NOMO-1 treated with dmso at 0.1 percent for 144 hours (cell line): Measurements from ENCODE around the gene PISD.
"Not testable (repeated sequence)": the region's sequence is repeated elsewhere in the genome, so short reads cannot be mapped to it uniquely, and the experiment has no call there.

ENCODE experiments used
- DNase-seq: peaks from one replicate; lab custom pipeline; 2025; ENCODE audit not compliant: unreplicated experiment; lab: John Stamatoyannopoulos, UW

PISD gene

DNA sequence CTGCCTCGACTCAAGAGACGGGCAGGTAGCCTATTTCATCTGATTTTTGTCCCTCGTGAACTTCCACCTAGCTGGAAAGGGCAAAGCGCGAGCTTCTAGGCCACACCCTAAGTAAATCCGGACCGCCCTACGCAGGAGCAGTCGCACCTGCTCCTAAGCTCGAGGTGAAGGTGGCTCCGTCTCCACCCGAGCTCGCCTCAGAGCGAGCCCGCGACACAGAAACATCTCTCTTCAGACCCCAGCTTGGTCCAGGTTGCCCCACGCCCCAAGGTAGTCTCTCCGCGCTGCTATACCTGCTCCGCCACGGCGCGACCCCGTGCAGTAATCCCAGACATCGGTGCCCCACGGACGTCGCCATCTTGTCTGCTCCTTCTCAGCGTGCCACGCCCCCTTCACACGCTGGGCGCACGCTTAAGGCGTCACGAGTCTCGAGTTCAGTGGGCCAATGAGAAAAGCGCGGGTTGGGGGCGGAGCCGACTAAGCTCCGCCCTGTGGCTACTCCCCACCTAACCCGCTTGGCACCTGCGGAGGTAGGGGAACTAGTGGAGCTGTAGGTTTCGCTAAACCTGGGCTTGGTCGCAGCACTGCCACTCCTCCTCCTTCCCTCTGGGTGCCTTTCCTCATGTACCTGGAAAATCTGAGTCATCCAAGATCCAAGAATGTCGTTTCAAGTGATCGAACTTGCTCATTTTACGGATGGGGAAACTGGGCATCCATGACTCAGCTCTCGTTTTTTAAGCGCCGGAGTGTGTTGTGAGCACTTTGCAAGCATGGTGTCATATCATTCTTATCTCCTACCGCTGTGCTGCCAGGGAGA is at the start of gene PISD:
Gene PISD (minus strand): TSS at position 365 of the 817 bp plus-strand sequence. CDS start 7 bp downstream, at position 358.
- peak; percentile 90 for DNase-seq

DNA sequence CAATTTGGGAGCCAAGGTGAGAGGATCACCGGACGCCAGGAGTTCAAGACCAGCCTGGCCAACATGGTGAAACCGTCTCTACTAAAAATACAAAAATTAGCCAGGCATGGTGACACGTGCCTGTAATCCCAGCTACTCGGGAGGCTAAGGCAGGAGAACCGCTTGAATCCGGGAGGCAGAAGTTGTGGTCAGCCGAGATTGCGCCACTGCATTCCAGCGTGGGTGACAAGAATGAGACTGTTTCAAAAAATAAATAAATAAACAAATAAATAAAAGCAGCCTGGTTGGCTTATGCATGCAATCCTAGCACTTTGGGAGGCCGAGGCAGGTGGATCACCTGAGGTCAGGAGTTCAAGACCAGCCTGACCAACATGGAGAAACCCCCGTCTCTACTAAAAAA is 49.2 kb upstream of the PISD start:
- DNase-seq: not testable (repeated sequence)

DNA sequence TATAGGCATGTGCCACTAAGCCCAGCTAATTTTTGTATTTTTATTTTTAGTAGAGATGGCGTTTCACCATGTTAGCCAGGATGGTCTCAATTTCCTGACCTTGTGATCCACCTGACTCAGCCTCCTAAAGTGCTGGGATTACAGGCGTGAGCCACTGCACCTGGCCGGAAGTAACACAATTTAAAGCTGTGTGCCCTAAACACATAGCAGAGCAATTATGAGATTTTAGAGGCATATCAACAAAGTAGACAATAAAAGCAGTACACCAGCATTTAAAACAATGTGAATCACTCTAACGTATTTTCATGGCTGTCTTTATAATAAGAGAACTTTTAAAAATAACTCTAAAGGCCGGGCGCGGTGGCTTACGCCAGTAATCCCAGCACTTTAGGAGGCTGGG is 45.5 kb upstream of the PISD start:
- no peak for DNase-seq

DNA sequence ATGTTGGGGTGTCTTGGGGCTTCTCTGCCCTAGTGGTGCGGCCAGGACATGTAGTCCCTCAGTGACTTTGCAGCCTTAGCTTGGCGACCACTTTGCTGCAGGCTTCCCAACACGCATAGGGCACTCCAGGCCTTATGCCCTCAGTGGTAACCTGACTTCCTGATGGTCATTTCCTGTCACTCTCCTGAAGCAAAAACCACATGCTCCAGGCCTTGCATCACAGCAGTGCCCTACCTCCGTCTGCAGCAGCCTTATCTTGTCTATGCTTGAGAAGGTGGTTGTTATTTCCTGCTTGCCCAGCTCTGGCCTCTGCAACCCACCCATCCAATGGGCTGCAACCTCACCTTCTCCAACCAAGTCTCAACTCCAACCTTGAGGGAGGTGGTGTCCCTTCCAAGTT is 33.4 kb upstream of the PISD start:
- peak; percentile 30 for DNase-seq

DNA sequence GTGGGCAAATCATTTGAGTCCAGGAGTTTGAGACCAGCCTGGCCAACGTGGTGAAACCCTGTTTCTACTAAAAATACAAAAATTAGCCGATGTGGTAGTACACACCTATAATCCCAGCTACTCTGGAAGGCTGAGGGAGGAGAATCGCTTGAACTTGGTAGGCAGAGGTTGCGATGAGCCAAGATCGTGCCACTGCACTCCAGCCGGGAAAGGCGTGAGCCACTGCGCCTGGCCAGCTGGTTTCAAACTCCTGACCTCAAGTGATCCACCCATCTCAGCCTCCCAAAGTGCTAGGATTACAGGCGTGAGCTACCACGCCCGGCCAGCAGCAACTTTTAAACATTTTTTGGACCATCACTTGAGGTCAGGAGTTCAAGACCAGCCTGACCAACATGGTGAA is 32.0 kb upstream of the PISD start:
- not testable (repeated sequence) for DNase-seq

DNA sequence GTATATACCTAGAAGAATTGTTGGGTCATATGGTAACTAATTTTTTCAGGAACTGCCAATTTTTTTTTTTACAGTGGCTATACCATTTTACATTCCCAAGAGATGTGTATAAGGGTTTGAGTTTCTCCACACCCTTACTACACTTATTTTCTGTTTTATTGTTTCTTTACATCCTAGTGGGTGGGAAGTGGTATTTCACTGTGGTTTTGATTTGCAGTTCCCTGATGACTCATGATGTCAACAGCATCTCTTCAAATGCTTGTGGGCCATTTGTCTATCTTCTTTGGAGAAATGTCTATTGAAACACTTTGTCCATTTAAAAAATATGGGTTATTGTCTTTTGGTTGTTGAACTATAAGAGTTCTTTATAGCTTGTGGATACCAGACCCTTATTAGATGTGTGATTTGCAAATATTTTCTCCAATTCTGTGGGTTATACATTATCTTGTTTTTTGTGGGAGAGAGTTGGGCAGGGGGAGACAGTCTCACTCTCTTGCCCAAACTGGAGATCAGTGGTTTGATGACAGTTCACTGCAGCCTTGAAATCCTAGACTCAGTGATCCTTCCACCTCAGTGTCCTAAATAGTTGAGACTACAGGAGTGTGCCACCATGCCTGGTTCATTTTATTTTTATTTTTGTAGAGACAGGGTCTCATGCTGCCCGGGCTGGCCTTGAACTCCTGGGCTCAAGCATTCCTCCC is 30.3 kb upstream of the PISD start:
- peak; percentile 4 for DNase-seq

DNA sequence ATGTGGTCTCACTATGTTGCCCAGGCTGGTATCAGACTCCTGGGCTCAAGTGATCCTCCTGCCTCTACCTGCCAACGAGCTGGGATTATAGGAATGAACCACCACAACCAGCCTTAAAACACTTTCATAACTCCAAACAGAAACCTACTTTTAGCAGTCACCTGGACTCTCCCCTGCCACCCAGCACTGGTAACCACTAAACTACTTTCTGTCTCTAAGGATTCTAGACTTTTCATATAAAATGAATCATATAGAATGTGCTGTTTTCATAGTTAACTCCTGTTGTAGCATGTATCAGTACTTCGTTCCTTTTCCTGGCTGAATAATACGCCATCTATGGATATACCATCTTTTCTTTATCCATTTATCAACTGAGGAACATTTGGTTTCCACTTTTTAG is 29.4 kb upstream of the PISD start:
- no peak for DNase-seq

DNA sequence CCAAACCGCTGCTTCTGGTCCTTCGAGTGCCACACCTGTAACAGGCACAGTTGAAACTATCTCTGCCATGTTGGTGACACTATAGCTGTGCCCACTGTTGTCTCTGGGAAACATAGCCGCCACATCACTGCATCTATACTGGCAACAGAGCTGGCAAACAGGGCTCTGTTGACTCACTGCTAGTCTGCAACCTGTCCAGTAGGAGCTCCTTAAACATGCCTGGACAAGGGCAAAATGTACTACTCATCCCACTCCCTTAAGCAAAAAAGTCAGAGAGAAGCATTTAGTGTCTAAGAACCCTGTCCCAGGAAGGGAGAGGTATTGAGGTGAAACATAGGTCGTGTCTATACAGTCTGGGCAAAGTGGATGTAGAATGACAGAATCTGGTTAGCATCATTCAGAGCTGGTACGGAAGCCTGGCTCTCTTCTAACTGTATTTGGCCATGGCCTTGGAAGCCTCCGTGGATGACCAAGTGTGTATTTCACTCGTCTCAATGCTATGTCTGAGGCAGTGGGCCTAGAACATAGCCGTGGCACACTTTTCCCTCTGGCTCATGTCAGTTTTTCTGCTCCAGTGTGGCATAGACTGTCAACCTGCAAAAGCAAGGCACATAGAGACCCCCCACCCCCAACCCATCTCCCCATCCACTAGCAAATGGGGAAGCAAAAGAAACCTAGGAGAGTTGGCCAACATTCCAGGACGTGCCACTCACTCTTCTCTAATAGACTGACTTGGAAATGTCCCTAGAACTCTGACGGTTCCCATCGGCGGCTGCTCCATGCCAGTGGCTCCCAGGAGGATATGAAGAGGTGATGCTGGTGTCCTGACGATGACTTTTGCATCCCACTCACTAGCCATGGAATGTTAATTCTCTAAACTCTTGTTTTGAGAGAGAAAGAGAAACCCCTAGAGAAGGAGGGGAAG is 21.4 kb upstream of the PISD start:
- no peak for DNase-seq

DNA sequence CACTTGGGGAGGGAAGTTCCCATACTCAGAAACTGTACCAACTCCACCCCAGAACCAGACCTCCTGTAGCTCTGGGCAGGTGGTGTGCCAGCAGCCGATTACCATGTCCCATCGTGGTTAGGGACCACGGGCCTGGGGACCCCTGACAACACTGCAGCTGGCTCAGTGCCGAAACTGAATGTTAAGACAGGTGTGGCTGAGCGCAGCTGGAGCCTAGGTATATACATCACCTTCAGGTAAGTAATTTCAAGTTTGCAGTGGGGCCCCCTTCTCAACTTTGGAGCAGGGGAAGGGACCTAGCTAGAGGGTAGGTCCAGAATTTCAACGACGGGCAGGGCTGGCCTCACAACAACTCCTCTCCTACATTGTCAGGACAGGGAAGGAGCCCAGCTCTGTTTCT is 20.7 kb upstream of the PISD start:
- DNase-seq: no peak

DNA sequence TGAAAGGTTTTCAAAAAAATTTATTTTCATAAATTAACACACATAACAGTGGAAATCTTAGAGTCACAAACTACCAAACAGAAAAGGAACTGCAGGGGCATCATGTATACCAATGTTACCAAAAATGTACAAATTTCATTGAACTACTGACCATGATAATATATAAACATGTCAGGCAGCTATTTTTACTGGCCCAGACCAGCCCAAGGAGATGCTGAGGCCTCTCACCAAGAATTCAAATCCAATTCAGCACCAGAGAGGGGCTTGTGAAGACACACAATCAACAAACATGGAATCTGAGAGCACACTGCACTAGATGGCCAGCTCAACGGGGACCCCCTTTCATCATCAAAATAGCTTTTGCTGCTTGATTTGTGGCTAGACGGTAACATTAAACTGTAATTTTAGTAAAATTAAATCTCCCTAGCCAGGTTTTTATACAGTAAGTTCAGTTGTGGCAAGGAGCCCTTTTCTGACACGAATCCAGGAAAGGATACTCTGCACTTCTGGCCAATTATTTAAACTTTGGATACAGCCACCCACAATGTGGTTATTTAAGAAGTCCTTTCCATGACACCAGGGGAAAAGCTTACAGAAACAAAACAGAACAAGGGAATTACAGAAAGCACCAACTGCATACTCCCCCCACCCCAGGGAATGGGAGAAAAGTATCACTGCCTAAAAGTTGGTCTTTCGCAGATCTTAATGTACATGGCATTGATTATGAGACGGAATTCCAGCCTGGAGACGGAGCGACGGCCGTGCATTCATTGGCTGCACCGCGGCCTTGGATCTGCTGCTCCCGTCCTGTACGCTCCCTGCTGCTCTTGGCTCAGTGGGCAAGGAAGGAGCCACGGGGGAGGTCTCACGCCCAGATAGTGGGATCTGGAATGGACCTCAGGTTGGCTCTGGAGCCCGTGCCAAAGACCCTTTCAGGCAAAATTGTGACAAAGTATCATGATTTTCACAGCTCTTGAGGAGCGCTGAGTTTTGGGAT is 19.6 kb upstream of the PISD start:
- DNase-seq: no peak

DNA sequence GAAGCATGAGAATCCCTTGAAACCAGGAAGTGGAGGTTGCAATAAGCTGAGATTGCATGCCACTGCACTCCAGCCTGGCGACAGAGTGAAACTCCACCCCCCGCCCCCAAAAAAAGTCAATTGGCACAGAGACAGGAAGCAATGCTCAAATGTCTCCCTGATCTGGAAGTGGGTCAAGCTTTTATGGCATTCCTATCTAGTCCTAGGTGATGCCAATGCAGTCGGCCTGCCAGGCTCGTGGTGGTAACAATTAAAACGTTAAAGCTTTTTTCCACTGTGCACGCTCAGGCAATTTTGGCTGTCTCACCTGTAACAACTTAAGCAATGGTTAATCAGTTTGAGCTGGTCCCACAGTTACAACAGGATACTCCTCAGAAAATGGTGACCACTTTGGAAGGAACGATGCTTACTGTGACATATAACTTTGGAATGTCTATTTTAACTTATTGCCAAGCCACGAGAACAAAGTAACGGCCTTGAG is 18.9 kb upstream of the PISD start:
- DNase-seq: no peak

DNA sequence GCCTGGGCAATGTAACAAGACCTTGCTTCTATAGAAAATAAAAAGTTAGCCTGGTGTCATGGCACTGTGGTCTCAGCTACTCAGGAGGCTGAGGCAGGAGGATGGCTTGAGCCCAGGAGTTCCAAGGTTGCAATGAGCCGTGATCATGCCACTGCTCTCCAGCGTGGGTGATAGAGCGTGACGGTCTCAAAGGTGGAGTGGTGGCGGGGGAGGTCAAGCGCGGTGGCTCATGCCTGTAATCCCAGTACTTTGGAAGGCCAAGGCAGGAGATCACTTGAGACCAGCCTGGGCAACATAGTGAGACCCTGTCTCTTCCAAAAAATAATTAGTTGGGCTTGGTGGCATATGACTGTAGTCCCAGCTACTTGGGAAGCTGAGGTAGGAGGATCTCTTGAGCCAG is 16.7 kb upstream of the PISD start:
- DNase-seq: no peak

DNA sequence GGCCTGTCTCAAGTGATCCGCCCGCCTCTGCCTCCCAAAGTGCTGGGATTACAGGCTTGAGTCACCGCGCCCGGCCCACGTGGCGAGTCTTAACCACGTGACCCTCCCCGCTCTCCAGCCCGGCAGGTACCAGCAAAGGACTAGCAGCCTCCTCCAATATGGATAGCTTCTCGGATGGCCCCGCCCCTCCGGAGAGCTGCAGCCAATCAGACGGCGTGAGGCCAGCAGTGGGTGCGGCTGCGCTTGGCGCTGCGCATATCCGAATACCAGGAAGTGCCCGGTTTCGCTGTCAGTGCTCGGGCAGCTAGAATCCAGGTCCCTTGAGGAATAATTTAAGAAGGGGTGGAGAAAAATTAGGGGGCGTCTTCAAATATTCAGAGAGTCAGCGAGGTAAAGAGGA is 14.7 kb upstream of the PISD start:
- DNase-seq: peak; percentile 84

DNA sequence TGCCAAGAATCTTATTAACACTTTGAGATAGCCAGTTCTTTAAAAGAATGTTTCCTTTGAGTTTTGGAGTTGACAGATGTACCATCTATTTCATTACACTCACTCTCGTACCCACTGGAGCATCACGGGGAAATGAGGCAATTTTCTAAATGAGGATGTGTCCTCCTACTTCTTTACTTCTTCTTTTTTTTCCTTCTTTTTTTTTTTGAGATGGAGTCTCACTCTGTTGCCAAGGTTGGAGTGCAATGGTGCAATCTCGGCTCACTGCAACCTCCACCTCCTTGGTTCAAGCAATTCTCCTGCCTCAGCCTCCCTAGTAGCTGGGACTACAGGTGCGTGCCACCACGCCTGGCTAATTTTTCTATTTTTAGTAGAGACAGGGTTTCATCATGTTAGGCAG is 12.2 kb upstream of the PISD start:
- DNase-seq: peak; percentile 73

DNA sequence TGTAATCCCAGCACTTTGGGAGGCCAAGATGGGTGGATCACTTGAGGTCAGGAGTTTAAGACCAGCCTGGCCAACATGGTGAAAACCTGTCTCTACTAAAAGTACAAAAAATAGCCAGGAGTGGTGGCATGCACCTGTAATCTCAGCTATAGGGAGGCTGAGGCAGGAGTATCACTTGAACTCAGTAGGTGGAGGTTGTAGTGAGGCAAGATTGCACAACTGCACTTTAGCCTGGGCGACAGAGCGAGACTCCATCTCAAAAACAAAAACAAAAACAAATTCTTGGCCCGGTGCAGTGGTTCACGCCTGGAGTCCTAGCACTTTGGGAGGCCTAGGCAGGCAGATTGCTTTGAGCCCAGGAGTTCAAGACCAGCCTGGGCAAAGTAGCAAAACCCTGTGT is 6.8 kb upstream of the PISD start:
- DNase-seq: not testable (repeated sequence)

DNA sequence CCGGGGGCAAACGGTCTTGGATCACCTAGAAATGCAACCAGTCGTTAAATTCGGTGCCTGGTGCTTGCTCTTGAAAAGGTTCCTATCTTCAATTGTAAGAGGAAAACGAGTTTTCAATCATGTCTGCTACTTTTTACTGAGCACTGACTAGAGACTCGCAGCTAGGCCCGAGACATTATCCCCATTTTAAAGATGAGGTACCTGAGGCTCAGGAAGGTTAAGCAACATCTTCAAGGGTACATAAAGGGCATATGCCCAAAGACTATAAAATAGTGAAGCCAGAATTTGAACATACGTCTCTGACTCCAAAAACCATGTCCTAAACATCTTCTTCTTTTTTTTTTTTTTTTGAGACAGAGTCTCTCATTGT is 638 bp upstream of the PISD start:
- DNase-seq: no peak

DNA sequence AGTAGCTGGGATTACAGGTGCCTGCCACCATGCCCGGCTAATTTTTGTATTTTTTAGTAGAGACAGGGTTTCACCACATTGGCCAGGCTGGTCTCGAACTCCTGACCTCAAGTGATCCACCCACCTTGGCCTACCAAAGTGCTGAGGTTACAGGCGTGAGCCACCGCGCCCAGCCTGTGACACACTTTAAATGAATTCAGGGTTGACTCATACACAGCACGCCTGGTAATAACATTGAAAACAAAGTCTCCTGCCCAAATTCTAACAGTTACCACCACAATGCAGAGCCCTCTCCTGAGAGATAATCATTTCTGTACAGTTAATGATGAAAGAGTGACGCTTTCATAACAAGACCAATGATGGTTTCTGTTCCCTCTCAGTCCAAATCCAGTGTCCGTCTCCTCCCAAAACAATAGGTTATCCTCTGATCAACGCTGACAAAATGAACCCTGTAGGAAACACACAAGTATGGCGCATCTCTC is 1.1 kb downstream of the PISD start:
- DNase-seq: peak; percentile 48

DNA sequence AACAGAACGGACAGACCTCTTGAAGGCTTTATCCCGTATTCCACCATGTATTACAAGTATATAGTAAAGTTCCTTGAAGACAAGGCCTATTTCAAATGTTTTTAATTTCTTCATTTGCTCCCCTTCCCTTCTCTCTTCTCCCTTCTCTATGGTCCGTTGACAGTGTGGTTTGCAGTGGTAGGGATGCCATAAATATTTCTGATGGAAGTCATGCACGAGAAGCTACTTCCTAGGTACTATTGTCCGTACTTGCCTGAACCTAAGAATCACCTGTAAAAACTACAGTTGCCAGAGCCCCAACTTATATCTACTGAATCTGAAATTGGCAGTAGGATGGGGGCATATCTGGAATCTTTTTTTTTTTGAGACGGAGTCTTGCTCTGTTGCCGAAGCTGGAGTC is 2.8 kb downstream of the PISD start:
- DNase-seq: no peak

DNA sequence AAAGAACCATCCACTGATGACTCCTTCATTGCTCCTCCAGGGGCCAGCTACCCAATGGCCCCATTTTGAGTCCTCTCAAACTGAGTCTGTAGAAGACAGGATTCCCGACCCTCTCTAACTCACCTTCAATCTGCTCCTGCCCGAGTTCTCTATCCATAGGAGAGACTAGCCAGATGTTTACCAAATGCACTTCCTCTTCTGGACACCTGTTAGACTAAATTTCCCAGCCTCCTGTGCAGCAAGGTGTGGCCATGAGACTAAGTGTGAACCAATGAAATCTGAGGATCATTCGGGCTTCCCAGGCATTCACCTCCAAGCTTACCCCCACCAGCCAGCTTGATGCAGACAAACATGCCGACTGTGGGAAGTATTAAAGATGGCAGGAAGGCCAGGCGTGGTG is 7.6 kb downstream of the PISD start:
- no peak for DNase-seq

DNA sequence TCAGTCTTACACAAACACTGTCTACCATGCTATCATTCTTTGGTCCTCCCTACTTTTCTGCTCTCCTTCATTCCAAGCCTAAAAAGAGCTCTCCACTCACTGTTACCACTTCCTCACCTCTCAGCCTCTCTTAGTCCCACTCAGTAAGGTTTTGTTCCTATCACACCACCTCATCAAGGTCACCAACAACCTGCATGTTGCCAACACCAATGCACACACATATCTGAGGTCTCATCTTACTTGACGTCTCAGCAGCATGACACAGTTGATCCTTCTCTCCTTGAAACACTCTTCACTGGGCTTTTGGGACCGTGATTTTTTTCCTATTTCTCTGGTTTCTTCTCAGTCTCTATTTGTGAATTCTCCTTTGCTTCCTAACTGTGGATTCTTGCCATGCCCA is 8.1 kb downstream of the PISD start:
- DNase-seq: no peak
